Fibroblast of lung (primary cell): ENCODE data around the gene MACROD2. TPM values are rescaled to one million over a fixed set of nuclear protein-coding genes. Genes with fewer than 3 reads are reported as not detected.

Experiments used
- DNase-seq, 2 donors: peaks; one replicate each; pipeline versions ENCODE4 v3.0.0 to v3.0.0-alpha.2; 2010; ENCODE audit warnings: low read depth in 2 of 2
- H2AFZ ChIP-seq: 2 replicates; pipeline ENCODE4 v1.5.1; 2012; ENCODE audit warnings: low read length, control low read depth, inconsistent platforms
- H3K27ac ChIP-seq: 2 replicates; pipeline ENCODE4 v1.5.1; 2011; ENCODE audit warnings: low read length, control low read depth; ENCODE audit not compliant: insufficient read depth
- H3K27me3 ChIP-seq: 2 replicates; pipeline ENCODE4 v1.5.1; 2011; ENCODE audit warnings: mild to moderate bottlenecking, low read length; ENCODE audit not compliant: control insufficient read depth, insufficient read depth
- H3K36me3 ChIP-seq: 2 replicates; pipeline ENCODE4 v1.5.1; 2011; ENCODE audit warnings: low read length; ENCODE audit not compliant: control insufficient read depth, insufficient read depth
- H3K4me1 ChIP-seq: 2 replicates; pipeline ENCODE4 v1.5.1; 2011; ENCODE audit warnings: low read length; ENCODE audit not compliant: control insufficient read depth, insufficient read depth; ENCODE audit errors: extremely low read depth
- H3K4me2 ChIP-seq: 2 replicates; pipeline ENCODE4 v1.5.1; 2011; ENCODE audit warnings: low read length, control low read depth; ENCODE audit not compliant: insufficient read depth; ENCODE audit errors: extremely low read depth
- H3K4me3 ChIP-seq, 4 experiments: fragments of 200-600 bp in 1 of 4; sonication (generic) in 1 of 4; replicated peaks in 1 of 4; 2 replicates each; pipeline ENCODE4 v1.5.1; 2011 to 2016; ENCODE audit warnings: low read length in 4 of 4, low read depth in 3 of 4, mild to moderate bottlenecking in 3 of 4, control low read depth in 2 of 4, inconsistent platforms in 1 of 4, mixed read lengths in 1 of 4; ENCODE audit not compliant: insufficient read depth in 1 of 4; ENCODE audit errors: control extremely low read depth in 1 of 4
- H3K79me2 ChIP-seq: 2 replicates; pipeline ENCODE4 v1.5.1; 2012; ENCODE audit warnings: mild to moderate bottlenecking, low read length, inconsistent platforms; ENCODE audit not compliant: control insufficient read depth, insufficient read depth
- H3K9ac ChIP-seq: 2 replicates; pipeline ENCODE4 v1.5.1; 2011; ENCODE audit warnings: mild to moderate bottlenecking, low read length, control low read depth; ENCODE audit not compliant: insufficient read depth
- H3K9me3 ChIP-seq: 2 replicates; pipeline ENCODE4 v1.5.1; 2012; ENCODE audit warnings: low read depth, low read length; ENCODE audit not compliant: control insufficient read depth, insufficient read depth
- H4K20me1 ChIP-seq: 2 replicates; pipeline ENCODE4 v1.5.1; 2011; ENCODE audit warnings: low read length; ENCODE audit not compliant: control insufficient read depth, insufficient read depth; ENCODE audit errors: extremely low read depth
- EZH2 ChIP-seq: IDR thresholded peaks from 2 replicates; pipeline ENCODE4 v1.5.1; 2012; ENCODE audit warnings: low read length, control low read depth, mild to moderate bottlenecking; ENCODE audit errors: missing control alignments
- polyA plus RNA-seq, 2 donors: library from polyadenylated mRNA; depleted of rRNA in 1 of 2; stranded (reverse) in 1 of 2; unstranded in 1 of 2; fragments of >200 nt; gene quantifications; 2 replicates each; pipeline ENCODE4 v1.2.1, GENCODE V29; 2011 to 2012; ENCODE audit warnings: missing spikeins in 1 of 2
- total RNA-seq: library from RNA; depleted of rRNA; stranded (reverse); fragments of >200 nt; gene quantifications from 2 replicates; pipeline ENCODE4 v1.2.1, GENCODE V29; 2014
- TF ChIP-seq, protein P1 (sequence below), 2 donors: IDR thresholded peaks in 1 of 2; conservative IDR thresholded peaks in 1 of 2; 1 replicate in 1 of 2; 2 replicates in 1 of 2; pipeline ENCODE4 v1.5.1; 2011 to 2012; ENCODE audit warnings: low read length in 2 of 2, control low read depth in 1 of 2, inconsistent platforms in 1 of 2, low read depth in 1 of 2, mild to moderate bottlenecking in 1 of 2

Gene MACROD2
- total and polyA plus RNA-seq, 2 donors (not counting 1 experiment from before 2014, with no cell fraction given): 0.54 to 1.7 TPM

DNA sequence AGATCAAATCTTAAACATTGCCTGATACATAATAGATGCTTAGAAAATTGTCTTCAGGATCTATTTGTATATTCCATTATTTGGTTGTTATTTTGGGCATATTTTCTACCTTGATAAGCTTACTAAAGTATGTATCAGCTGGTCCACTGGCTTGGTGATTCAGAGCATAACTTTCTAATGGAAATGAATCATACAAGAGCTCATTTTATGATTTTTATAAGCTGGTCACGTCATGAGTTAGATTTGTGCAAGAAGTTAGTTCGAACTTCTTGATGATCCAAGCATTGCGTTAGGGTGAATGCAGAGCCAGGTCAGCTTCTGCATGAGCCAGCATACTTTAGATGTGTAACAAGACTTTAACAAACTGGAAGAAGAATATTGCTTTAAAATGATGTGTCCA is 486.5 kb downstream of the MACROD2 start:
- Histone ChIP-seq H3K27me3 (no peaks in the 10 kb centered on the region), H3K4me1 (no peaks in the 10 kb centered on the region), H3K4me3 (no peak overlapping the region), H2AFZ (no peak overlapping the region), H3K9ac (no peak overlapping the region), H3K79me2 (no peaks in the 10 kb centered on the region), H4K20me1 (no peaks in the 10 kb centered on the region), H3K4me2 (no peak overlapping the region), H3K9me3 (no peaks in the 10 kb centered on the region), H3K27ac (peak overlapping the region; percentile 31), H3K36me3 (no peaks in the 10 kb centered on the region)
- TF ChIP-seq, protein P1, sequence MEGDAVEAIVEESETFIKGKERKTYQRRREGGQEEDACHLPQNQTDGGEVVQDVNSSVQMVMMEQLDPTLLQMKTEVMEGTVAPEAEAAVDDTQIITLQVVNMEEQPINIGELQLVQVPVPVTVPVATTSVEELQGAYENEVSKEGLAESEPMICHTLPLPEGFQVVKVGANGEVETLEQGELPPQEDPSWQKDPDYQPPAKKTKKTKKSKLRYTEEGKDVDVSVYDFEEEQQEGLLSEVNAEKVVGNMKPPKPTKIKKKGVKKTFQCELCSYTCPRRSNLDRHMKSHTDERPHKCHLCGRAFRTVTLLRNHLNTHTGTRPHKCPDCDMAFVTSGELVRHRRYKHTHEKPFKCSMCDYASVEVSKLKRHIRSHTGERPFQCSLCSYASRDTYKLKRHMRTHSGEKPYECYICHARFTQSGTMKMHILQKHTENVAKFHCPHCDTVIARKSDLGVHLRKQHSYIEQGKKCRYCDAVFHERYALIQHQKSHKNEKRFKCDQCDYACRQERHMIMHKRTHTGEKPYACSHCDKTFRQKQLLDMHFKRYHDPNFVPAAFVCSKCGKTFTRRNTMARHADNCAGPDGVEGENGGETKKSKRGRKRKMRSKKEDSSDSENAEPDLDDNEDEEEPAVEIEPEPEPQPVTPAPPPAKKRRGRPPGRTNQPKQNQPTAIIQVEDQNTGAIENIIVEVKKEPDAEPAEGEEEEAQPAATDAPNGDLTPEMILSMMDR (conservative IDR thresholded peaks at IDR 0.05 in 1 of 2, IDR thresholded peaks at IDR 0.05 in 1 of 2; ENCODE audit: low read depth in 1 of 2, low read length in 2 of 2): no peak
- TF ChIP-seq EZH2: no peak
- DNase-seq: peak; percentile 58 to 86

DNA sequence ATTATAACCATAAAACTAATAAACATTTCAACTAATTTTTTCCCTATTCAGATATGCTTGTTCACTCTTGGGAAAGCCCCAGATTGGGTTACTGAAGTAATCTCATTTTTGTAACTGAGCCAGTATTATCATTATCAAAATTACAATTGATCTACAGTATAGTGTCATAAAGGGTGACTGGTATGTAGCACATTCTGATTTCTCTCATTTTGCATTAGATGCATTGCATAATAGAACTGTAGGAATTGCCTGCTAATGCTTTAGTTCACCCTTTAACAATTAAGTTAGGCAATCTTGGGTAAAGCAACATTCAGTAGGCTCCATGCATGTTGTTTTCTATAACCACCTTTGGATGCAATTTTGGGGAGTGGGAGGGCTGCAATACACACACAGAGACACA is 492.9 kb downstream of the MACROD2 start:
- no peaks in the 10 kb centered on the region for H3K79me2 ChIP-seq
- TF ChIP-seq, protein P1 (conservative IDR thresholded peaks at IDR 0.05 in 1 of 2, IDR thresholded peaks at IDR 0.05 in 1 of 2; ENCODE audit: low read depth in 1 of 2, low read length in 2 of 2): no peak
- TF ChIP-seq EZH2: no peak
- H3K4me2 ChIP-seq: no peak overlapping the region
- H3K4me3 ChIP-seq: no peak overlapping the region
- H3K27ac ChIP-seq: no peak overlapping the region
- no peaks in the 10 kb centered on the region for H3K36me3 ChIP-seq
- no peaks in the 10 kb centered on the region for H3K27me3 ChIP-seq
- no peak overlapping the region for H2AFZ ChIP-seq
- no peaks in the 10 kb centered on the region for H4K20me1 ChIP-seq
- no peaks in the 10 kb centered on the region for H3K4me1 ChIP-seq
- no peaks in the 10 kb centered on the region for H3K9me3 ChIP-seq
- no peak overlapping the region for H3K9ac ChIP-seq
- no peak for DNase-seq

DNA sequence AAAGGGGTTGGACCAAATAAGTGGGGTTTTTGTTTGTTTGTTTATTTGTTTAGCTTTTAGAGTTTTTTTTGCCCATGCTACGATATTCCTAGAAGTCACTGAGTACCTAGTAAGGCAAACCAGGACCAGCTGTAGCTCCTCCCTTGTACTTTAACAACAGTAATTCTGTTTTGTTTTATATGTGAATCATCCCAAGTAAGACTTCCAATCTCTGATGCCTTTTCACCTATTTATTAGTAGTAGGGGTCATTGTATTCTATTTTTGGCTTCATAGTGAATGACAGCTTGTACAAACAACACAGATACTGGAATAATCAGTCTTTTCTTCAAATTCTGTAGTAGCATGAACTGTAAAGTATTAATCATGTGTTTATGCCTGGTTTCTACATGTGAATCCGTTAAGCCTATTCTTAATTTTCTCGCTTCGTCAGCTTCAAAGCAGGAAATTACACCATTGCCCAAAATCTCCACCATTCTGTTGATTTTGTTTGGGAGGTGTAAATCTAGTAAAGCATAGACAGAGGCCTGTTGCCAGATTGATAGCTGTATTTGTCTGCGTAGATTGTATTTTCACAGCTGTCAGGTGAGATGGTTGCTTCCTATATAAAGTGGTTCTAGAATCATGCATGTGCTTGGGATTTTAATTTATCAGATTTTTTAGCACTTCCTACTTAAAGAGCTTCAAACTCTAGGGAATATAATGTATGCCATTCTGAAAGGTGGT is 493.6 kb downstream of the MACROD2 start:
- Histone ChIP-seq H3K79me2 (no peaks in the 10 kb centered on the region), H4K20me1 (no peaks in the 10 kb centered on the region), H3K9ac (no peak overlapping the region), H3K27ac (no peak overlapping the region), H3K27me3 (no peaks in the 10 kb centered on the region), H3K9me3 (no peaks in the 10 kb centered on the region), H3K4me3 (no peak overlapping the region), H3K36me3 (no peaks in the 10 kb centered on the region), H3K4me2 (no peak overlapping the region), H3K4me1 (no peaks in the 10 kb centered on the region), H2AFZ (no peak overlapping the region)
- no peak for DNase-seq
- TF ChIP-seq EZH2: no peak
- TF ChIP-seq, protein P1 (conservative IDR thresholded peaks at IDR 0.05 in 1 of 2, IDR thresholded peaks at IDR 0.05 in 1 of 2; ENCODE audit: low read depth in 1 of 2, low read length in 2 of 2): no peak
